Stimulated activated CD8-positive, alpha-beta memory T cell treated with anti-CD3 and anti-CD28 coated beads, Interleukin-7, amount 100 ng/mL, for 48 hours (primary cell): ENCODE results near the gene YRDC.

Experiments
- DNase-seq, 2 donors: peaks; one replicate each; pipeline ENCODE4 v3.0.0-alpha.2; 2020; ENCODE audit warnings: low read depth in 1 of 2; ENCODE audit errors: extremely low read depth in 1 of 2

YRDC gene

GRCh38 chr1:37822906-37823815 lies 15.2 kb upstream of the YRDC start:
- DNase-seq: no peak

- no peak for DNase-seq
Observed at GRCh38 chr1:37821481-37821880, 13.5 kb upstream of the YRDC start.

- DNase-seq: no peak
Observed at GRCh38 chr1:37817481-37817880, 9.5 kb upstream of the YRDC start.

- DNase-seq: no peak
Observed at GRCh38 chr1:37814252-37814651, 6.2 kb upstream of the YRDC start.

- DNase-seq: no peak
Observed at GRCh38 chr1:37813529-37814145, 5.6 kb upstream of the YRDC start.

GRCh38 chr1:37811027-37811655 lies 3.1 kb upstream of the YRDC start:
- DNase-seq: peak; percentile 33 to 34

- no peak for DNase-seq
Observed at GRCh38 chr1:37809942-37810341, 1.9 kb upstream of the YRDC start.

GRCh38 chr1:37808369-37809319 lies 636 bp upstream of the YRDC start:
- no peak for DNase-seq

GRCh38 chr1:37807220-37807554 lies 821 bp downstream of the YRDC start:
- no peak for DNase-seq

GRCh38 chr1:37802439-37802838 lies 5.6 kb downstream of the YRDC start:
- DNase-seq: no peak

GRCh38 chr1:37797750-37798345 lies 10.2 kb downstream of the YRDC start:
- no peak for DNase-seq

- DNase-seq: no peak
Observed at GRCh38 chr1:37795340-37796125, 12.5 kb downstream of the YRDC start.

- no peak for DNase-seq
Observed at GRCh38 chr1:37794372-37795339, 13.4 kb downstream of the YRDC start.

GRCh38 chr1:37793773-37794371 lies 14.1 kb downstream of the YRDC start, which contains the start of gene MANEAL:
MANEAL (plus strand) TSS chr1:37793847; CDS start chr1:37794183, 336 bp downstream.
- DNase-seq: peak in 1 of 2 donors; percentile 11

GRCh38 chr1:37792943-37793686 lies 14.9 kb downstream of the YRDC start:
- no peak for DNase-seq

GRCh38 chr1:37782491-37782890 lies 25.5 kb downstream of the YRDC start:
- DNase-seq: no peak

GRCh38 chr1:37778654-37779053 lies 29.4 kb downstream of the YRDC start:
- no peak for DNase-seq
